Measurements from ENCODE around the gene ROR2. TPM values are rescaled to one million over a fixed set of nuclear protein-coding genes. Genes with fewer than 3 reads are reported as not detected.
A peak's percentile ranks its signal among the peaks of the same experiment; 100 is the strongest.

ROR2 gene
- total RNA-seq, 2 donors from 2014 or later, result 24.7 to 28.4 TPM

- no peak for DNase-seq (ENCODE audit: low spot score)
Measured at GRCh38 chr9:91694081-91694870, 255.8 kb downstream of the ROR2 start.

GRCh38 chr9:91693226-91693625 is 256.8 kb downstream of the ROR2 start:
- no peak for DNase-seq (ENCODE audit: low spot score)
- intact Hi-C loops (cut with DNase I), result no loop called here

More at GRCh38 chr9:91694081-91694870, 255.8 kb downstream of the ROR2 start:
- intact Hi-C loops (cut with DNase I), result no loop called here

GRCh38 chr9:91690540-91691249 is 259.3 kb downstream of the ROR2 start:
- intact Hi-C loops (cut with DNase I), result no loop called here
- DNase-seq (ENCODE audit: low spot score), result no peak

GRCh38 chr9:91689006-91689405 is 261.0 kb downstream of the ROR2 start:
- DNase-seq (ENCODE audit: low spot score), result no peak
- intact Hi-C loops (cut with DNase I), result loop anchor here in 1 of 2 donors (10.0 kb wide), 1 partner anchor 774 kb away; no protein-coding TSS in a partner anchor

- intact Hi-C loops (cut with DNase I), result loop anchor here (5.0 to 10.0 kb wide), 2 partner anchors 766 to 768 kb away; no protein-coding TSS in a partner anchor
- no peak for DNase-seq (ENCODE audit: low spot score)
Measured at GRCh38 chr9:91683269-91683668, 266.8 kb downstream of the ROR2 start.

- intact Hi-C loops (cut with DNase I), result loop anchor here (5.0 to 10.0 kb wide), 2 partner anchors 766 to 768 kb away; no protein-coding TSS in a partner anchor
- no peak for DNase-seq (ENCODE audit: low spot score)
Measured at GRCh38 chr9:91682806-91683205, 267.2 kb downstream of the ROR2 start.

- intact Hi-C loops (cut with DNase I), result loop anchor here (5.0 to 10.0 kb wide), 2 partner anchors 764 to 767 kb away; no protein-coding TSS in a partner anchor
- peak; percentile 94 for DNase-seq (ENCODE audit: low spot score)
Measured at GRCh38 chr9:91681461-91682305, 268.3 kb downstream of the ROR2 start.

GRCh38 chr9:91680998-91681397 is 269.0 kb downstream of the ROR2 start:
- DNase-seq (ENCODE audit: low spot score), result no peak
- intact Hi-C loops (cut with DNase I), result loop anchor here (5.0 to 10.0 kb wide), 2 partner anchors 764 to 766 kb away; no protein-coding TSS in a partner anchor

- no peak for DNase-seq (ENCODE audit: low spot score)
- intact Hi-C loops (cut with DNase I), result loop anchor here (5.0 to 10.0 kb wide), 2 partner anchors 763 to 765 kb away; no protein-coding TSS in a partner anchor
Measured at GRCh38 chr9:91680106-91680505, 269.9 kb downstream of the ROR2 start.

GRCh38 chr9:91678807-91679580 is 271.0 kb downstream of the ROR2 start:
- DNase-seq (ENCODE audit: low spot score), result no peak
- intact Hi-C loops (cut with DNase I), result no loop called here

- no peak for DNase-seq (ENCODE audit: low spot score)
- intact Hi-C loops (cut with DNase I), result no loop called here
Measured at GRCh38 chr9:91677822-91678436, 272.1 kb downstream of the ROR2 start.

GRCh38 chr9:91677331-91677730 is 272.7 kb downstream of the ROR2 start:
- intact Hi-C loops (cut with DNase I), result no loop called here

GRCh38 chr9:91676046-91676445 is 274.0 kb downstream of the ROR2 start:
- intact Hi-C loops (cut with DNase I), result no loop called here
- no peak for DNase-seq (ENCODE audit: low spot score)

More at GRCh38 chr9:91677331-91677730, 272.7 kb downstream of the ROR2 start:
- DNase-seq (ENCODE audit: low spot score), result no peak

GRCh38 chr9:91664663-91665062 is 285.4 kb downstream of the ROR2 start:
- intact Hi-C loops (cut with DNase I), result no loop called here
- DNase-seq (ENCODE audit: low spot score), result no peak

GRCh38 chr9:91663858-91664257 is 286.2 kb downstream of the ROR2 start:
- DNase-seq (ENCODE audit: low spot score), result no peak
- intact Hi-C loops (cut with DNase I), result no loop called here

- intact Hi-C loops (cut with DNase I), result no loop called here
- DNase-seq (ENCODE audit: low spot score), result no peak
Measured at GRCh38 chr9:91661451-91661850, 288.6 kb downstream of the ROR2 start.

GRCh38 chr9:91660521-91660920 is 289.5 kb downstream of the ROR2 start:
- intact Hi-C loops (cut with DNase I), result no loop called here
- DNase-seq (ENCODE audit: low spot score), result no peak

Measured in posterior vena cava (tissue), 2 donors.